HG02970 (cell line): ENCODE data around the gene ATRNL1.
"Not testable (repeated sequence)": the region's sequence is repeated elsewhere in the genome, so short reads cannot be mapped to it uniquely, and the experiment has no call there.

Experiments used
- ATAC-seq: cut with Tn5 transposase; IDR thresholded peaks from one replicate; pipeline ENCODE4 v1.9.1; 2021; ENCODE audit warnings: mild to moderate bottlenecking, moderate library complexity, moderate number of reproducible peaks; ENCODE audit not compliant: unreplicated experiment, low FRiP score

Gene ATRNL1

DNA sequence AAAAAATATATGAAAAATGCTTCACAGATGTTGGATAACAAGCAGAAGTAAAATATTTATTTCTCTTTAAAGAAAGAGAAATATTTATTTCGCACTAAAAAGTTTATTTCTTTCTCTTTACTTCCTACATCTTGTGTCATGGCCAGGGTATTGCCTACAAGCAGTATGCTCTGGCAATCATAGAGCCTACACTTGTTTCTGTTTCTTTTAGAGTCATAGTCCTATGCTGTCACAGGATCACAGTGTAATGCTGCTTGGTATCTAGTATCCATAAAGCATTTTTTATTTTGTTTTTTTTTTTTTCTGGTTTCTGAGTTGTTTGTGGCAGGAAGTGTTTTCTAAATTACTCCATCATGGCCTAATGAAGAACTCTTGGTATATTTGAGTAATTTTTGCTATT is 116.0 kb downstream of the ATRNL1 start:
- no peak for ATAC-seq

DNA sequence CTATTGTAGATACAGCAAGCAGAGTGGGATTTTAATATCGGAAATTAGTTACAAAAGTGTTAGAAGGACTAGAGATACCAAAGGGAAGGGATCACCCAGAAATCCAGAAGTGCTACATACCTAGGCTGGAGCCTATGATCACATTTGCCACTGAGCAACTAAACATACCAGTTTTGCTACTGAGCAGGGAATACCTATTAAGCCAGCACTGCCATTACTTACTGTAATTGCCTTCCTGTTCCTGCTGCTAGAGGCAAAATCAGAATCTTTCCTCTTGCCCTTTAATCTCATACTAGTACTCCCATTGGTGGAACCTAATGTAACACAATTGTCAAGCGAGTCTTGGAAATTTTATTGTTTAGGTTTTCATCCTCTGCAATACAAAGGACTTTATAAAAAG is 121.7 kb downstream of the ATRNL1 start:
- no peak for ATAC-seq

DNA sequence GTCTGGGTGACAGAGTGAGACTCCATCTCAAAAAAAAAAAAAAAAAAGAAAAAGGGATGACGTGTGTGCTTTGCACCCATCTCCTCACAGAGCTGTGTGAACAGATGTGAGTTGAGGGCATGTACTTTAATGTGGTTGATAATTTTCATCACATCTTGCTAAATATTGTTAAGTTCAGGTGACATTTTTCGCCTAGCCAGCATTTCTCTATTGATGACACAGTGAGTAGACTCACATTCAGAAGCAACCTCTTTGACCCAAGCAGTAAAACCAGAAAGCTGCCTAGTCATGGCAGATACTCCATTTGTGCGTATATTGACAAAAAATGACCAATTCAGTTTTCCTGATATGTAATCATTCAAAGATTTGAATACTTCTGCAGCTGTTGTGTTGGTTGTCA is 126.0 kb downstream of the ATRNL1 start:
- ATAC-seq = no peak

DNA sequence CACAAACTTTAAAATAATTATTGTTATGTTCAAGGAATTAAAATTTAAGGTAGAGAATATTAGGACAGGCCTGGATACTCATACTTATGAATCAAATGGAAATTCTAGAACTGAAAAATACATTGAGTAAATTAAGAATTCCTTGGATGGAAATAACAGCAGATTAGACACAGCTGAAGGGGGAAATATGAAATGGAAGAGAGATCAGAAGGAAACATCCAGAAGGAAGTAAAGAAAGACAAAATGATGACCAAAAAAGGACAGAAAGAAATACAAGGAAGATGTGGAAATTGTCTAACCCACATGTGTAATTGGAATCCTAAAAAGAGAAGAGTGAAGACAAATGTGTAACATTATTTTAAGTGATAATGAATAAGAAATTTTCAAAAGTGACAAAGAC is 128.9 kb downstream of the ATRNL1 start:
- no peak for ATAC-seq

DNA sequence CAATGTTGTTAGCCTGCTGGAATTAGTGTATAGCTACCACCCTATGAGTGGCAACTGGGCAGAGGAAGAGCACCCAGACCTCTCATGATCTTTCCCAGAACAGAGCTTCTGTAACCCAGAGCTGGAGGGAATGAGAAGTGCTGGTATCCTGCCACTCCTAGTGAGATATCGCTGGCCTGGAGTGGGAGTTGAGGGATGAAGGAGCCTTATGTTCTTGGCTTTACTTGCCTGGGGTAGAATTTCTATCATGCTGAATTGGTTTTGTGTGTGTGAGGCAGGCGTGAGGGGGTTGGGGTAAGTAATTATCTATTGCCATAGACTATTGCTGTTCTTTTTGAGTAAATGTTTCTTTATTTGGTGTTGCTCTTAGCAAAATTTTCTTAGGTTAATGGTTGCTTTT is 146.6 kb downstream of the ATRNL1 start:
- ATAC-seq = no peak

DNA sequence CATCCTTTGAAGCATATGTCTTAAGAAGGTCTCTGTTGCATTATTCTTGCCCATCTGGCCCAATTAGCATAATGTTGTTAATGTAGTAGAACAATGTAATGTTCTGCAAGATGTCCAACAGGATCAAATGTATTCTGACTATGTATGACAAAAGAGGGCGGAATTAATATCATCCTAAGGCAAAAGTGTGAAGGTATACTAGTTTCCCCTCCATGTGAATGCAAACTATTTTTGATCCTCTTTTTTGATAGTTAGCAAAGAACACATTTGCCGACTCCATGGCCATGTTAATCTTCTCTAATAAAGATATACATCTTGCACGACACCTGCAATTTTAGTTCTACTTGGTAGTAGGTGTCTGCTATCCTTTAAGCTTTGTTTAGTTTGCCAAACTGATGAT is 157.6 kb downstream of the ATRNL1 start:
- no peak for ATAC-seq

GRCh38 chr10:115253765-115254164 is 160.6 kb downstream of the ATRNL1 start:
- ATAC-seq = not testable (repeated sequence)

GRCh38 chr10:115272482-115272881 is 179.3 kb downstream of the ATRNL1 start:
- no peak for ATAC-seq

DNA sequence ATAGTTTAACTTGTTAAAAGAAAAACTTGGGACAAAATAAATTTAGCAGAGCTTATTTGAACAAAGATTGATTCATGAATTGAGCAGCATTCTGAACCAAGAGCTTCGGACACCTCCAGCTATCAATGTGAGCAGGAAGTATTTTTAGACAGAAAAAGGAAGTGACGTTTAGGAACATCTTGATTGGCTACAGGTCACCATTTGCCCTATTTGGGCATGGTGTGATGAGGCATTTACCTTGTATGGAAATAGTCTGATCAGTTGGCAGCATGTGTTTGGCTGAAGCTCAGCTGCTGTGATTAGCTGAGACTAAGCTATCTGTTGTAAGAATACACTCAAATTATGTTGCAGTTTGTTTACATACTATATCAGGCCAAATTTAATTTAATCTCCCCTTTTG is 185.1 kb downstream of the ATRNL1 start:
- ATAC-seq = no peak

GRCh38 chr10:115295213-115295805 is 202.1 kb downstream of the ATRNL1 start:
- no peak for ATAC-seq

DNA sequence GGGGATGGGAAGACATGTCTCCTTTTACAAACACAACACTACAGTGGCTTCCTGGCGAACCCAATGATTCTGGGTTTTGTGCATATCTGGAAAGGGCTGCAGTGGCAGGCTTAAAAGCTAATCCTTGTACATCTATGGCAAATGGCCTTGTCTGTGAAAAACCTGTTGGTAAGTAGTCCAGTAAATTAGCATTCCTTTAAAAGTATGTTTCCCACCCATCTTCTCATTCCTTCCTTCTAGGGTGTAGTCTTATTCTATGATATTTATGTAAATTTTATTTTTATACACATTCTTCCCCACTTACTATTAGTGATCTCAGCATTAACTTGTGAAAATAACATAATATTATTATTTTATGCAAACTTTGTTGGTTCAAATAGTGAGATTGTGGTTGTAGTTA is 206.9 kb downstream of the ATRNL1 start:
- no peak for ATAC-seq

GRCh38 chr10:115319669-115320068 is 226.5 kb downstream of the ATRNL1 start:
- ATAC-seq = not testable (repeated sequence)

- ATAC-seq = no peak
Observed at GRCh38 chr10:115321360-115321759, 228.2 kb downstream of the ATRNL1 start.

DNA sequence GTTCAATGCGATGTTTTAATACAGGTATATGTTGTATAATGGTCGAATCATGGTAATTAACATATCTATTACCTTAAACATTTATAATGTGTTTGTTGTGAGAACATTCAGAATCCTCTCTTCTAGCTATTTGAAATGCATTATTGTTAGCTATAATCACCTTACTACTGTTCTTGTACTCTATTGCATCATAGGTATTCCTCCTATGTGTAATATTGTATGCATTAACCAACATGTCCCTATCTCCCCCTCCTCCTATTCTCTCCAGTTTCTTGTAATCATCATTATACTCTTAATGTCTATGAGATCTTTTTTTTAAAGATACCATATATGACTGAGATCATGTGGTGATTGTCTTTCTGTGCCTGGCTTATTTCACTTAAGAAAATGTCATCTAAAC is 235.2 kb downstream of the ATRNL1 start:
- ATAC-seq = no peak

- no peak for ATAC-seq
Observed at GRCh38 chr10:115335366-115335765, 242.2 kb downstream of the ATRNL1 start.

GRCh38 chr10:115355162-115355760 is 262.1 kb downstream of the ATRNL1 start:
- peak; percentile 77 for ATAC-seq

- not testable (repeated sequence) for ATAC-seq
Observed at GRCh38 chr10:115367920-115368319, 274.8 kb downstream of the ATRNL1 start.

GRCh38 chr10:115379064-115379463 is 285.9 kb downstream of the ATRNL1 start:
- ATAC-seq = no peak

DNA sequence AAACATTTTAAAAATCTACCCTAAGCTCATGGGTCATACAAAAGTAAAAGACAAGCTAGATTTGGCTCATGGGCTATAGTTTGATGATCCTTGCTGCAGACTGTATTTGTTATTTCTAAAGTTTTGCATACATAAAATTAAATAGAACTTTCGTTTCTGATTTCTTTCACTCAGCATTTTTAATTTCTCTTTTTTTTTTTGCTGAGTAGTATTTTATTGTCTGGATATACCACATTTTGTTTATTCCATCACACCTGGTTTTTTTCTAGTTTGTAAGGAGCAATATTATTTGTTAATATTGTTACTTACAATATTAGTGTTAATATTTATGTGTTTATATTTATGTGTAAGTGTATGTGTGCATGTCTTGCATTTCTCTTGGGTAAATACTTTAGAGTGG is 291.5 kb downstream of the ATRNL1 start:
- no peak for ATAC-seq

- no peak for ATAC-seq
Observed at GRCh38 chr10:115390607-115391006, 297.4 kb downstream of the ATRNL1 start.

- ATAC-seq = no peak
Observed at GRCh38 chr10:115398026-115398425, 304.9 kb downstream of the ATRNL1 start.

DNA sequence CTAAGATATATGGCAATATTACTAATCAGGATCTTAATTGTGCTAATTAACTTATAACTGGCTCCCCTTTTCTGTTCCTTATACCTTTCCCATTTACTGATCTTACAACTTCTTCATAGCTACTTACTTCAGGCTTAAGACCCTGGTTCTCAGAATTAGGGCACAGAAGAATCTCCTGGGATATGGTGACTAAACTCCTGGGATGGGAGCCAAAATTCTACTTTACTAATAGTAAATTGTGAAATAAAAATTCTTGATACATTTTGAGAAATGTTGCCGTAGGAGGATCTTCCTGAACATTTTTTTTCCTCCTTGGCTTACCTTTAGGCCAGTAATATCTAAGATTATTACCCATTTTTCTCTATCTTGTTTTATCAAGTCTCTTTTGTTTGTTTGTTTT is 309.5 kb downstream of the ATRNL1 start:
- ATAC-seq = no peak

DNA sequence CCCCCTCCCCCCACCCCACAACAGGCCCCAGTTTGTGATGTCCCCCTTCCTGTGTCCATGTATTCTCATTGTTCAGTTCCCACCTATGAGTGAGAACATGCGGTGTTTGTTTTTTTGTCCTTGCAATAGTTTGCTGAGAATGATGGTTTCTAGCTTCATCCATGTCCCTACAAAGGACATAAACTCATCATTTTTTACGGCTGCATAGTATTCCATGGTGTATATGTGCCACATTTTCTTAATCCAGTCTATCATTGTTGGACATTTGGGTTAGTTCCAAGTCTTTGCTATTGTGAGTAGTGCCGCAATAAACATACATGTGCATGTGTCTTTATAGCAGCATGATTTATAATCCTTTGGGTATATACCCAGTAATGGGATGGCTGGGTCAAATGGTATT is 312.7 kb downstream of the ATRNL1 start:
- ATAC-seq = not testable (repeated sequence)
